Stomach smooth muscle (tissue), 2 donors: Measurements from ENCODE around the gene PRKCB.

ENCODE experiments used
- H3K27ac ChIP-seq: one replicate; pipeline ENCODE4 v1.7.0; 2013; ENCODE audit warnings: mild to moderate bottlenecking, low read length, inconsistent platforms
- H3K27me3 ChIP-seq, 2 donors: one replicate each; pipeline ENCODE4 v1.7.0; 2013; ENCODE audit warnings: low read length in 2 of 2; ENCODE audit not compliant: insufficient read depth in 2 of 2, control insufficient read depth in 1 of 2
- H3K36me3 ChIP-seq, 2 donors: one replicate each; pipeline ENCODE4 v1.7.0; 2013; ENCODE audit warnings: low read length in 2 of 2; ENCODE audit not compliant: control insufficient read depth in 2 of 2, insufficient read depth in 2 of 2
- H3K4me1 ChIP-seq: one replicate; pipeline ENCODE4 v1.7.0; 2013; ENCODE audit warnings: low read length; ENCODE audit not compliant: control insufficient read depth, insufficient read depth
- H3K4me3 ChIP-seq, 2 donors: one replicate each; pipeline ENCODE4 v1.7.0; 2013; ENCODE audit warnings: low read length in 2 of 2
- H3K9ac ChIP-seq, 2 donors: one replicate each; pipeline ENCODE4 v1.7.0; 2013; ENCODE audit warnings: low read length in 2 of 2, mild to moderate bottlenecking in 1 of 2
- H3K9me3 ChIP-seq, 2 donors: one replicate each; pipeline ENCODE4 v1.7.0; 2013; ENCODE audit warnings: low read length in 2 of 2; ENCODE audit not compliant: control insufficient read depth in 2 of 2
- donor health status: healthy.
- donor health status: Pancreatic carcinoma.

The PRKCB gene

GRCh38 chr16:24198807-24199533, 363.2 kb downstream of the PRKCB start:
- Histone ChIP-seq H3K36me3 (peaks cover 0 to 2% of the 10 kb centered on the region in 2 donors), H3K9ac (no peak overlapping the region), H3K4me3 (no peak overlapping the region), H3K9me3 (no peaks in the 10 kb centered on the region), H3K4me1 (no peaks in the 10 kb centered on the region), H3K27ac (no peak overlapping the region), H3K27me3 (no peaks in the 10 kb centered on the region)

GRCh38 chr16:24203675-24204074, 367.9 kb downstream of the PRKCB start:
- Histone ChIP-seq H3K36me3 (peaks cover 0 to 3% of the 10 kb centered on the region in 2 donors), H3K9me3 (no peaks in the 10 kb centered on the region), H3K27ac (no peak overlapping the region), H3K9ac (no peak overlapping the region), H3K4me1 (peaks cover 8% of the 10 kb centered on the region), H3K27me3 (no peaks in the 10 kb centered on the region), H3K4me3 (no peak overlapping the region)

GRCh38 chr16:24204150-24204665, 368.4 kb downstream of the PRKCB start:
- Histone ChIP-seq H3K9me3 (no peaks in the 10 kb centered on the region), H3K9ac (no peak overlapping the region), H3K4me1 (peaks cover 8% of the 10 kb centered on the region), H3K4me3 (no peak overlapping the region), H3K27ac (no peak overlapping the region), H3K36me3 (peaks cover 0 to 3% of the 10 kb centered on the region in 2 donors), H3K27me3 (no peaks in the 10 kb centered on the region)

GRCh38 chr16:24206926-24207325, 371.1 kb downstream of the PRKCB start:
- Histone ChIP-seq H3K9ac (no peak overlapping the region), H3K27ac (no peak overlapping the region), H3K36me3 (peaks cover 0 to 3% of the 10 kb centered on the region in 2 donors), H3K4me1 (peaks cover 8% of the 10 kb centered on the region), H3K27me3 (no peaks in the 10 kb centered on the region), H3K9me3 (no peaks in the 10 kb centered on the region), H3K4me3 (no peak overlapping the region)

GRCh38 chr16:24208710-24209109, 372.9 kb downstream of the PRKCB start:
- H3K36me3 ChIP-seq, result peaks cover 0 to 3% of the 10 kb centered on the region in 2 donors
- peak overlapping the region in 1 of 2 donors; percentile 22 for H3K4me3 ChIP-seq
- peak overlapping the region in 1 of 2 donors; percentile 29 for H3K9ac ChIP-seq
- no peaks in the 10 kb centered on the region for H3K9me3 ChIP-seq
- H3K27ac ChIP-seq, result peak overlapping the region; percentile 41
- peaks cover 8% of the 10 kb centered on the region for H3K4me1 ChIP-seq
- no peaks in the 10 kb centered on the region for H3K27me3 ChIP-seq

GRCh38 chr16:24214992-24215391, 379.2 kb downstream of the PRKCB start:
- Histone ChIP-seq H3K9ac (no peak overlapping the region), H3K9me3 (no peaks in the 10 kb centered on the region), H3K4me1 (no peaks in the 10 kb centered on the region), H3K36me3 (no peaks in the 10 kb centered on the region), H3K4me3 (no peak overlapping the region), H3K27me3 (no peaks in the 10 kb centered on the region), H3K27ac (no peak overlapping the region)

- H3K27ac ChIP-seq, result no peak overlapping the region
- no peak overlapping the region for H3K4me3 ChIP-seq
- no peaks in the 10 kb centered on the region for H3K4me1 ChIP-seq
- no peaks in the 10 kb centered on the region for H3K36me3 ChIP-seq
- H3K9me3 ChIP-seq, result peaks cover 0 to 1% of the 10 kb centered on the region in 2 donors
- no peaks in the 10 kb centered on the region for H3K27me3 ChIP-seq
- no peak overlapping the region for H3K9ac ChIP-seq
Measured at GRCh38 chr16:24216961-24217360, 381.2 kb downstream of the PRKCB start.

- Histone ChIP-seq H3K4me3 (no peak overlapping the region), H3K9me3 (peaks cover 0 to 5% of the 10 kb centered on the region in 2 donors), H3K27me3 (no peaks in the 10 kb centered on the region), H3K27ac (no peak overlapping the region), H3K36me3 (no peaks in the 10 kb centered on the region), H3K9ac (no peak overlapping the region), H3K4me1 (no peaks in the 10 kb centered on the region)
Measured at GRCh38 chr16:24217461-24217860, 381.7 kb downstream of the PRKCB start.

- H3K4me1 ChIP-seq, result no peaks in the 10 kb centered on the region
- H3K27me3 ChIP-seq, result no peaks in the 10 kb centered on the region
- no peaks in the 10 kb centered on the region for H3K36me3 ChIP-seq
- H3K27ac ChIP-seq, result no peak overlapping the region
- H3K9me3 ChIP-seq, result peaks cover 0 to 5% of the 10 kb centered on the region in 2 donors
- H3K9ac ChIP-seq, result no peak overlapping the region
- H3K4me3 ChIP-seq, result no peak overlapping the region
Measured at GRCh38 chr16:24218299-24218698, 382.5 kb downstream of the PRKCB start.

GRCh38 chr16:24221219-24221618, 385.4 kb downstream of the PRKCB start:
- Histone ChIP-seq H3K9ac (no peak overlapping the region), H3K27ac (no peak overlapping the region), H3K9me3 (peaks cover 0 to 8% of the 10 kb centered on the region in 2 donors), H3K27me3 (no peaks in the 10 kb centered on the region), H3K4me1 (no peaks in the 10 kb centered on the region), H3K4me3 (no peak overlapping the region), H3K36me3 (no peaks in the 10 kb centered on the region)

GRCh38 chr16:24228514-24228913, 392.7 kb downstream of the PRKCB start:
- no peak overlapping the region for H3K4me3 ChIP-seq
- H3K9ac ChIP-seq, result no peak overlapping the region
- no peaks in the 10 kb centered on the region for H3K27me3 ChIP-seq
- no peaks in the 10 kb centered on the region for H3K4me1 ChIP-seq
- no peaks in the 10 kb centered on the region for H3K36me3 ChIP-seq
- H3K27ac ChIP-seq, result no peak overlapping the region
- peaks cover 0 to 6% of the 10 kb centered on the region in 2 donors for H3K9me3 ChIP-seq
